H1 (cell line): ENCODE measurements around the gene COL19A1. TPM values are rescaled to one million over a fixed set of nuclear protein-coding genes. Genes with fewer than 3 reads are reported as not detected.

Source experiments
- CTCF ChIA-PET: fragments of 300-600 bp; sonication (Branson Sonifier 250); formaldehyde crosslinking; loops from one replicate; lab custom pipeline; 2021; ENCODE audit not compliant: partially characterized antibody; lab: Charles Lee
- POLR2A ChIA-PET: fragments of 300-600 bp; sonication (Branson Sonifier 250); formaldehyde crosslinking; loops from one replicate; lab custom pipeline; 2021; ENCODE audit warnings: inconsistent platforms; ENCODE audit not compliant: partially characterized antibody; lab: Charles Lee
- DNase-seq, 2 experiments: peaks; one replicate each; pipeline versions ENCODE4 v3.0.0 to v3.0.0-alpha.2; 2010 to 2022; ENCODE audit warnings: low spot score in 2 of 2, low read depth in 1 of 2, mixed read lengths in 1 of 2
- FAIRE-seq: peaks from 2 replicates; lab custom pipeline; 2011; peaks lifted over from hg19 to GRCh38; lab: Jason Lieb, UNC
- H2AFZ ChIP-seq: 2 replicates; pipeline ENCODE4 v1.8.1; 2012; ENCODE audit warnings: low read length, inconsistent platforms
- H2AK5ac ChIP-seq: 2 replicates; pipeline ENCODE4 v1.6.1; 2013; ENCODE audit warnings: low read depth, low read length
- H2BK120ac ChIP-seq: replicated peaks from 2 replicates; pipeline ENCODE3; 2013; ENCODE audit warnings: low read depth, low read length, inconsistent platforms
- H2BK12ac ChIP-seq: 2 replicates; pipeline ENCODE4 v1.6.1; 2013; ENCODE audit warnings: low read depth, low read length
- H2BK15ac ChIP-seq: 2 replicates; pipeline ENCODE4 v1.6.1; 2013; ENCODE audit warnings: low read length
- H2BK20ac ChIP-seq: 2 replicates; pipeline ENCODE4 v1.6.1; 2013; ENCODE audit warnings: low read length
- H2BK5ac ChIP-seq: 2 replicates; pipeline ENCODE4 v1.6.1; 2013; ENCODE audit warnings: low read depth, low read length
- H3K14ac ChIP-seq: 2 replicates; pipeline ENCODE4 v1.6.1; 2013; ENCODE audit warnings: inconsistent platforms; ENCODE audit not compliant: insufficient read length
- H3K18ac ChIP-seq: 2 replicates; pipeline ENCODE4 v1.6.1; 2013; ENCODE audit warnings: low read length; ENCODE audit errors: extremely low read depth
- H3K23ac ChIP-seq: 2 replicates; pipeline ENCODE4 v1.6.1; 2013; ENCODE audit warnings: inconsistent platforms; ENCODE audit not compliant: insufficient read length
- H3K23me2 ChIP-seq: 2 replicates; pipeline ENCODE4 v1.6.1; 2013; ENCODE audit warnings: low read depth, low read length
- H3K27ac ChIP-seq: 2 replicates; pipeline ENCODE4 v1.6.1; 2011; ENCODE audit warnings: low read depth, low read length, inconsistent platforms
- H3K27me3 ChIP-seq, 4 experiments: replicated peaks in 1 of 4; 1 replicate in 1 of 4; 2 replicates in 3 of 4; pipeline versions ENCODE4 v1.6.1 to v1.8.1; 2011 to 2013; ENCODE audit warnings: low read length in 3 of 4, mild to moderate bottlenecking in 3 of 4, inconsistent platforms in 2 of 4, mixed read lengths in 2 of 4, moderate library complexity in 1 of 4; ENCODE audit not compliant: control insufficient read depth in 3 of 4, insufficient read depth in 3 of 4; ENCODE audit errors: extremely low read depth in 1 of 4
- H3K36me3 ChIP-seq, 4 experiments: 2 replicates each; pipeline versions ENCODE4 v1.6.1 to v1.8.1; 2011 to 2013; ENCODE audit warnings: mild to moderate bottlenecking in 4 of 4, low read length in 3 of 4, moderate library complexity in 2 of 4, control low read depth in 1 of 4, inconsistent platforms in 1 of 4; ENCODE audit not compliant: insufficient read depth in 4 of 4, control insufficient read depth in 2 of 4
- H3K4ac ChIP-seq: replicated peaks from 2 replicates; pipeline ENCODE3; 2013; ENCODE audit warnings: low read length, low read depth, mixed read lengths, inconsistent platforms; ENCODE audit not compliant: insufficient read length
- H3K4me1 ChIP-seq, 4 experiments: replicated peaks in 1 of 4; 1 replicate in 1 of 4; 2 replicates in 3 of 4; pipeline versions ENCODE4 v1.6.1 to v1.8.1; 2011 to 2013; ENCODE audit warnings: low read length in 3 of 4, inconsistent platforms in 2 of 4, mixed read lengths in 1 of 4; ENCODE audit not compliant: insufficient read depth in 4 of 4, control insufficient read depth in 3 of 4
- H3K4me2 ChIP-seq, 2 experiments: 2 replicates each; pipeline versions ENCODE4 v1.6.1 to v1.8.1; 2011 to 2013; ENCODE audit warnings: low read depth in 2 of 2, low read length in 2 of 2, control low read depth in 1 of 2, inconsistent platforms in 1 of 2, mild to moderate bottlenecking in 1 of 2; ENCODE audit not compliant: insufficient read depth in 1 of 2
- H3K4me3 ChIP-seq, 4 experiments: fragments of 200-600, 300-600 bp in 1 of 4; sonication (generic), shearing (Covaris generic), sonication (Bioruptor Twin) in 1 of 4; 2 replicates each; pipeline versions ENCODE4 v1.5.1 to v1.8.1; 2011 to 2016; ENCODE audit warnings: low read length in 4 of 4, low read depth in 3 of 4, control low read depth in 2 of 4, inconsistent platforms in 2 of 4, mild to moderate bottlenecking in 2 of 4, mixed read lengths in 1 of 4, moderate library complexity in 1 of 4; ENCODE audit not compliant: insufficient read depth in 2 of 4; ENCODE audit errors: extremely low read depth in 1 of 4
- H3K56ac ChIP-seq: replicated peaks from 2 replicates; pipeline ENCODE3; 2013; ENCODE audit warnings: low read depth, mild to moderate bottlenecking, mixed read lengths, low read length, inconsistent platforms; ENCODE audit not compliant: insufficient read length
- H3K79me1 ChIP-seq: 2 replicates; pipeline ENCODE4 v1.6.1; 2013; ENCODE audit warnings: low read depth, low read length, control low read depth
- H3K79me2 ChIP-seq, 2 experiments: 2 replicates each; pipeline versions ENCODE4 v1.6.1 to v1.8.1; 2012 to 2013; ENCODE audit warnings: low read length in 2 of 2, mild to moderate bottlenecking in 2 of 2, inconsistent platforms in 1 of 2; ENCODE audit not compliant: insufficient read depth in 2 of 2, control insufficient read depth in 1 of 2
- H3K9ac ChIP-seq, 4 experiments: replicated peaks in 1 of 4; 1 replicate in 1 of 4; 2 replicates in 3 of 4; pipeline versions ENCODE4 v1.6.1 to v1.8.1; 2011 to 2013; ENCODE audit warnings: low read depth in 3 of 4, low read length in 3 of 4, control low read depth in 2 of 4, mild to moderate bottlenecking in 2 of 4, moderate library complexity in 2 of 4, inconsistent platforms in 1 of 4; ENCODE audit errors: extremely low read depth in 1 of 4
- H3K9me3 ChIP-seq, 2 experiments: 2 replicates each; pipeline versions ENCODE4 v1.6.1 to v1.8.1; 2012 to 2013; ENCODE audit warnings: mild to moderate bottlenecking in 2 of 2, moderate library complexity in 2 of 2, control low read depth in 1 of 2, inconsistent platforms in 1 of 2, low read depth in 1 of 2, low read length in 1 of 2, mixed read lengths in 1 of 2; ENCODE audit not compliant: insufficient read depth in 2 of 2
- H4K20me1 ChIP-seq, 2 experiments: replicated peaks in 1 of 2; 2 replicates each; pipeline versions ENCODE3 to v1.8.1; 2011 to 2013; ENCODE audit warnings: inconsistent platforms in 2 of 2, low read length in 2 of 2, mild to moderate bottlenecking in 1 of 2; ENCODE audit not compliant: insufficient read depth in 2 of 2, control insufficient read depth in 1 of 2
- H4K5ac ChIP-seq: 2 replicates; pipeline ENCODE4 v1.6.1; 2013; ENCODE audit warnings: low read length, low read depth, mixed read lengths, inconsistent platforms; ENCODE audit not compliant: insufficient read length
- H4K8ac ChIP-seq: 2 replicates; pipeline ENCODE4 v1.8.0; 2013; ENCODE audit warnings: mild to moderate bottlenecking, moderate library complexity, low read length, inconsistent platforms; ENCODE audit not compliant: insufficient read depth; ENCODE audit errors: extremely low read depth
- H4K91ac ChIP-seq: replicated peaks from 2 replicates; pipeline ENCODE3; 2013; ENCODE audit warnings: low read length, mixed read lengths, inconsistent platforms; ENCODE audit not compliant: insufficient read length
- CTBP2 ChIP-seq: IDR thresholded peaks from 2 replicates; pipeline ENCODE4 v1.7.0; 2011; ENCODE audit warnings: borderline replicate concordance, mild to moderate bottlenecking, moderate library complexity, mixed read lengths, low read length; ENCODE audit not compliant: insufficient read depth, insufficient read length
- KDM1A ChIP-seq: fragments of 200-600, 300-600 bp; sonication (generic); IDR thresholded peaks from 2 replicates; pipeline ENCODE4 v1.7.1; 2016; ENCODE audit warnings: mild to moderate bottlenecking, low read length, borderline replicate concordance
- RNF2 ChIP-seq: fragments of 200-900, 300-1000 bp; sonication (generic); IDR thresholded peaks from 2 replicates; pipeline ENCODE4 v1.7.1; 2016; ENCODE audit warnings: borderline replicate concordance, low read depth, mild to moderate bottlenecking, antibody characterized with exemption, low read length; ENCODE audit not compliant: poor library complexity, severe bottlenecking; ENCODE audit errors: missing control alignments
- SP1 ChIP-seq: IDR thresholded peaks from 2 replicates; pipeline ENCODE4 v1.6.1; 2011; ENCODE audit warnings: low read depth, low read length
- WGBS, 2 experiments: shearing (Covaris generic) in 1 of 2; methylation state at CpG; one replicate each; pipeline versions ENCODE4 v1.1.6 to v1.1.7; 2013 to 2015; ENCODE audit warnings: low lambda C conversion rate in 2 of 2, mixed read lengths in 2 of 2, inconsistent platforms in 1 of 2, low coverage in 1 of 2, missing lambda C conversion rate in 1 of 2; ENCODE audit not compliant: insufficient replicate concordance in 2 of 2, insufficient coverage in 1 of 2, insufficient read length in 1 of 2; ENCODE audit errors: extremely low coverage in 1 of 2, missing lambda C conversion rate in 1 of 2; 5-methylcytosine and 5-hydroxymethylcytosine counted together
- polyA plus RNA-seq, 7 experiments: library from polyadenylated mRNA; depleted of rRNA in 3 of 7; stranded (reverse) in 5 of 7; unstranded in 2 of 7; fragments of >200 nt in 5 of 7; fragments of 200-250 nt in 2 of 7; gene quantifications; 1 replicate in 5 of 7; 2 replicates in 1 of 7; 4 replicates in 1 of 7; pipeline versions ENCODE4 v1.2.1 to v1.2.3, GENCODE V29; 2011 to 2013; ENCODE audit warnings: missing spikeins in 2 of 7, mixed read lengths in 2 of 7
- total RNA-seq: library from RNA; stranded (reverse); fragmentation: NEBNext Ultra II Directional; extraction: Animal tissue kit (Norgen Biotek cat#: 25700); gene quantifications from 2 replicates; pipeline ENCODE4 v1.2.1, GENCODE V29; 2021

COL19A1 gene
- total and polyA plus RNA-seq, 2 of the 8 experiments (the other 6 are each of a cell fraction or from before 2014, with no cell fraction given) = not detected

DNA sequence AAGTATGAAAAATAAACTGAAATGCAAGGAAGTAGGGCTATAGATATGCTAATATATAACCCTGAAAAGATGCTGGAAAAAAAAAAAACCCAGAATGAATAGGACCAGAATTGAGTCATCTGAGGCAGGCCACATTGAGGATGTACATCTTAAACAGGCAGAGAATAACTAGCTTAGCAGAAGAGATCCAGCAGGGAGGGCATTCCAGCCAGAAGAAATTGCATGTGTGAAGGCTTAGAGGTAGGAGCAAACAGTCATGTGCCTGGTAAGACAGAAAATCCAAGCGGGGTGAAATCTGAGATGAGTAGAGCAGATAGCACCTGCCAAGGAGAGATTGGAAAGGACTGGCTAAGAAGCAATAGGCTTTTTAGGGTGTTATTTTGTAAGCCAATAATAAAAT, 2.6 kb downstream of the COL19A1 start:
- peaks cover 2 to 32% (median 21%) of the 10 kb centered on the region in 4 experiments for H3K27me3 ChIP-seq

More for the DNA sequence above, 2.6 kb downstream of the COL19A1 start:
- Histone ChIP-seq H2AK5ac (no peak overlapping the region), H4K5ac (no peak overlapping the region), H3K79me1 (no peaks in the 10 kb centered on the region), H2BK120ac (no peak overlapping the region), H3K56ac (no peak overlapping the region), H3K4me1 (peaks cover 0 to 2% (median 0%) of the 10 kb centered on the region in 4 experiments; a peak in 2 of 7 replicates), H2BK20ac (no peak overlapping the region), H2AFZ (no peak overlapping the region), H4K91ac (no peak overlapping the region), H3K36me3 (no peaks in the 10 kb centered on the region), H3K4me2 (no peak overlapping the region), H3K23me2 (peaks cover 14% of the 10 kb centered on the region), H2BK5ac (no peak overlapping the region), H3K27ac (no peak overlapping the region), H3K9me3 (no peaks in the 10 kb centered on the region), H3K9ac (no peak overlapping the region), H2BK12ac (no peak overlapping the region), H3K79me2 (no peaks in the 10 kb centered on the region), H3K4ac (no peak overlapping the region), H3K14ac (no peak overlapping the region), H2BK15ac (no peak overlapping the region), H3K18ac (no peak overlapping the region), H4K20me1 (no peaks in the 10 kb centered on the region)
- no peak for FAIRE-seq
- CTCF ChIA-PET = interaction anchor here (0.9 kb wide), 1 partner anchor 11 kb away, joined by 3 read pairs; no protein-coding TSS in a partner anchor
- 83% methylated on average over 1 of the region's 1 CpG; no CpG with 5 or more reads in 1 of the 2 experiments for whole genome bisulfite sequencing, 2 experiments
- POLR2A ChIA-PET = no interaction called here
- TF ChIP-seq KDM1A (no peak), CTBP2 (no peak), RNF2 (no peak), SP1 (no peak)
- TF ChIP-seq, all 59 proteins: peak for 0
- Histone ChIP-seq H3K4me3 (no peak overlapping the region), H3K23ac (no peak overlapping the region), H4K8ac (no peak overlapping the region)
- no peak for DNase-seq
